Left cardiac atrium (tissue), 4 donors: Measurements from ENCODE around the gene VAMP5. TPM values are rescaled to one million over a fixed set of nuclear protein-coding genes. Genes with fewer than 3 reads are reported as not detected.
"Not testable (repeated sequence)": the region's sequence is repeated elsewhere in the genome, so short reads cannot be mapped to it uniquely, and the experiment has no call there.

ENCODE experiments used
- ATAC-seq, 2 donors: fragments of 200-7000 bp; cut with Tn5 transposase; one replicate each; pipeline ENCODE4 v1.9.1; 2020; ENCODE audit warnings: mild to moderate bottlenecking in 2 of 2, moderate library complexity in 2 of 2
- DNase-seq: peaks from one replicate; pipeline ENCODE4 v3.0.0-alpha.2; 2020
- intact Hi-C, 2 donors: fragments of 100-400 bp; cut with DNase I; formaldehyde crosslinking; loops; one replicate each; pipeline versions ENCODE4 v1.14.1 to v1.15.1; 2022 to 2023
- total RNA-seq, 2 donors: library from RNA; stranded (reverse); fragmentation: NEBNext Ultra II Directional; extraction: Animal tissue kit (Norgen Biotek cat#: 25700); gene quantifications; one replicate each; pipeline ENCODE4 v1.2.1, GENCODE V29; 2021
- donor health status: DM: no; HTN: yes; CAD: no.
- donor health status: DM: no; HTN: yes; CAD: no; lungs with severe emphysema.
- donor health status: DM: yes; HTN: yes; CAD: no.
- donor health status: Dilated cardiomyopathy.

Gene VAMP5
- total RNA-seq, 2 donors from 2014 or later = 84.7 to 91.4 TPM

GRCh38 chr2:85548608-85548900, 35.7 kb upstream of the VAMP5 start:
- DNase-seq = no peak
- intact Hi-C loops = loop anchor here in 1 of 2 donors (2.0 kb wide), 1 partner anchor 128 kb away; no protein-coding TSS in a partner anchor
- ATAC-seq = no peak

DNA sequence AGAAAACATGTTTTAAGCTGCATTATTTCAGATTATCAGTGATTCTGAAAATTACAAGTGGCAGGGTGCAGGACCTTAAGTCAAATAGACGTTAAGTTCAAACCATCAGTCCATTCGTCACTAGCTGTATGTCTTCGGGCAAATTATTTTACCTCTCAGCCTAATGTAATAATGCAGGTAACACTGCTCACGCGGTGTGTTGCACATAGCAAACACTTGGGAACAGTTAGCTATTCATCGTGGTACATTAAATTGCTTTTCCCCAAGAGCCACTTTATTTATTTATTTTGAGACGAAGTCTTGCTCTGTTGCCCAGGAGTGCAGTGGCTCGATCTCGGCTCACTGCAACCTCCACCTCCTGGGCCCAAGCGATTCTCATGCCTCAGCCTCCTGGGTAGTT, 35.1 kb upstream of the VAMP5 start:
- ATAC-seq (no peak), DNase-seq (no peak)
- intact Hi-C loops = loop anchor here in 1 of 2 donors (2.0 kb wide), 1 partner anchor 128 kb away; no protein-coding TSS in a partner anchor

DNA sequence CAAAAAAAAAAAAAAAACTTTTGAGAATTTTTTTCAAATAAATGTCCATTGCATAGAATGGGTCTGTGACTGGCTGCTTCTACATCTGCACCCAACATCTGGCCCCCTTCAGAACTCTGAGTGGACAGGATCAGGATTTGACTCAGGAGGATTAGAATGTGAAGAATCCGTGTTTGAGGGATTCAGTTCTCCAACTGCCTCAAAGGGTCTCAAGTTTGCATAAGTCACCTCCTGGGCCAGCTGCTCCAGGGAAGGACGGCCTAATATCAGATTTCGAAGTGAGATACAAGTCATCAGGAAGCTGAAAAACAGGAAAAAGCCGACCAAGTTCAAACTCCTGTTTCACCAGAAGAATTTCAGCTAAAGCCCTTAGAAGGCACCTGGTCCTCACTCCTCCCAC, 34.4 kb upstream of the VAMP5 start:
- DNase-seq (no peak), ATAC-seq (no peak)
- intact Hi-C loops = loop anchor here in 1 of 2 donors (2.0 kb wide), 1 partner anchor 129 kb away; no protein-coding TSS in a partner anchor

- no peak for DNase-seq
- intact Hi-C loops = no loop called here
- no peak for ATAC-seq
Observed at GRCh38 chr2:85550486-85550885, 33.7 kb upstream of the VAMP5 start.

- ATAC-seq (peak; percentile 51 to 70), DNase-seq (peak; percentile 71)
- intact Hi-C loops = loop anchor here in 1 of 2 donors (1.0 kb wide), 1 partner anchor 132 kb away; no protein-coding TSS in a partner anchor
Observed at GRCh38 chr2:85551698-85552678, 32.2 kb upstream of the VAMP5 start.

DNA sequence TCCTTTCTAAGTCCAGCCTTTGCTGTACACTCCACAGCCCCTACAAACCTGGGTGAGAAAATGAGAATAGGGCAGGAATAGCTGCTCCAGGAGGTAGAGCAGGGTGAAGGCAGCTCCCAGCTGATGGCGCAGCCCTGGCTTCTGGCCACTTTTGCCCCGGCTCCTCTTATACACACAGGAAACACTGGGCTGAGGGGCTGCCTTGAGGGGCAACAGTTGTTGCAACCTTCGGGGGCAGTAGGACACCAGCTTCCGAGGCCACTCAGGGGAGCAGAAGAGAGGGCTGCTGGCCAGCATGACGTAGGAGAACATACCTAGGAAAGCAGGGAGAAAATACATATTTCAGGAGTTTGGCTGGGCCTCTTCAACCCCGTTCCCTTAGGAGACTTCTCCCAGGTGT, 31.0 kb upstream of the VAMP5 start:
- ATAC-seq (no peak), DNase-seq (no peak)
- intact Hi-C loops = no loop called here

DNA sequence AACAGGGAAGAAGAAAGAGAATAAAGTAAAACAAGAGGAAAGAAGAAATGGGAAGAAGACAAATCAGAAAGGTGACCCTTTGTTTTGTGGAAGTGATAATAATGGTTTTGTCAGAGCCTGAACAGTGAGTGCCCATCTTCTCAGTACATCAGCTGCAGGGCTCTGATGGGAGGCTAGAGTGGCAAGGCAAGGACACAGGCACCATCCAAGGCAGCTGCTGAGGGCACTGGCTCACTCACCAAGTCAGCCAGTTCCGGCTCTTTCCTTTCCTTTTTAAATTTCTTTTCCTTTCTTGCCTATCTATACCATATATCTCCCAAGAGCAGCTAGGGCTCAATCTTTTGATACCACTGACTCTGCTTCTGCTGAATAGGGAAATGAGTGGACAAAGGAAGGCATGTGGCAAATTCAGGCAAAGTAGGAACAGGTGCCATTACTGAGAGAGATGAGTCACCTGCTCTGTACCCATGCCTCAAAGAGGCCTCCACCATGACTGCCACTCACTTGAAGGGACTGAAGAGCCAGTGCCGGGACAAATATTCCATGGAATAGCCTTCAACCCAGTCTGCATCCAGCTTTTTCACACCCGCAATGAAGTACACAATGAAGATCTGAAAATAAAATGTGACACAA, 29.1 kb upstream of the VAMP5 start:
- intact Hi-C loops = no loop called here
- no peak for ATAC-seq
- DNase-seq = no peak

GRCh38 chr2:85557130-85557529, 27.1 kb upstream of the VAMP5 start:
- intact Hi-C loops = no loop called here
- DNase-seq (no peak), ATAC-seq (no peak)

DNA sequence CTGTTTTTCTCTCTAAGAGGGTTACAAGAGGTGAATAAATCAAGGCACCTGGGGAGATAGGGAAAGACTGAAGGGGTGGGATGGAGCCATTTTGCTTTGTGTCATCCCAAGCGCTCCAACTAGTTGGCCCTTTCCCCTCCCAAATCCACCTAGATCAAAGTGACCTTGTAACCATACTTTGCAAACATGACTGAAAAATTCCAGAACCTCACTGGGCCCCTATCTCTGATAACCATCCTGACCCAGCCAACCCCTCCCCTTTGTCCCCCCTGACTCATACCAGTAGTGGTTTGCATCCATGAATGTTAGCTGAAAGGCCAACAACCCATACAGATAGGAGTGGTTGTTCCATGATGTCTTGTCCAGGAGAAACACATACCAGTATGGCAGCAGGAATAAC, 26.1 kb upstream of the VAMP5 start:
- intact Hi-C loops = no loop called here

DNA sequence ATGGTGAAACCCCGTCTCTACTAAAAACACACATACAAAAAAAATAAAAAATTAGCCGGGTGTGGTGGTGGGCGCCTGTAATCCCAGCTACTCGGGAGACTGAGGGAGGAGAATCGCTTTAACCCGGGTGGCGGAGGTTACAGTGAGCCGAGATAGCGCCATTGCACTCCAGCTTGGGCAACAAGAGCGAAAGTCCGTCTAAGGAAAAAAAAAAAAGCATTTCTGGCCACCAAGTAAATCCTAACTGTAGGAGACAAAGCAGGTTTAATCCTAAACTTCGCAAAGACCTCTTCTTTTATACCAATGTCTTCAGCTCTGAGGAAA, 23.9 kb upstream of the VAMP5 start:
- ATAC-seq, DNase-seq: not testable (repeated sequence)
- intact Hi-C loops = loop anchor here in 1 of 2 donors (5.0 kb wide), 1 partner anchor 42 kb away; the partner anchor contains the start of gene TMEM150A

More for the DNA sequence above, 26.1 kb upstream of the VAMP5 start:
- ATAC-seq (no peak), DNase-seq (no peak)

- no peak for DNase-seq
- ATAC-seq = peak in 1 of 2 donors; percentile 29
- intact Hi-C loops = loop anchor here in 1 of 2 donors (5.0 kb wide), 1 partner anchor 41 kb away; the partner anchor contains the start of gene TMEM150A
Observed at GRCh38 chr2:85560812-85561279, 23.4 kb upstream of the VAMP5 start.

GRCh38 chr2:85561280-85562212, 22.7 kb upstream of the VAMP5 start, which contains the start of gene GGCX:
Gene GGCX, minus strand, starts transcription at chr2:85561493. Its CDS starts 65 bp downstream, at chr2:85561428.
- DNase-seq (peak; percentile 96), ATAC-seq (peak; percentile 95 to 96)
- intact Hi-C loops = loop anchor here in 1 of 2 donors (5.0 kb wide), 1 partner anchor 41 kb away; the partner anchor contains the start of gene TMEM150A

- intact Hi-C loops = loop anchor here in 1 of 2 donors (5.0 kb wide), 1 partner anchor 38 kb away; the partner anchor contains the start of gene TMEM150A
- DNase-seq (no peak), ATAC-seq (no peak)
Observed at GRCh38 chr2:85564144-85564563, 20.1 kb upstream of the VAMP5 start.

- DNase-seq (no peak), ATAC-seq (no peak)
- intact Hi-C loops = no loop called here
Observed at GRCh38 chr2:85566265-85566664, 18.0 kb upstream of the VAMP5 start.

DNA sequence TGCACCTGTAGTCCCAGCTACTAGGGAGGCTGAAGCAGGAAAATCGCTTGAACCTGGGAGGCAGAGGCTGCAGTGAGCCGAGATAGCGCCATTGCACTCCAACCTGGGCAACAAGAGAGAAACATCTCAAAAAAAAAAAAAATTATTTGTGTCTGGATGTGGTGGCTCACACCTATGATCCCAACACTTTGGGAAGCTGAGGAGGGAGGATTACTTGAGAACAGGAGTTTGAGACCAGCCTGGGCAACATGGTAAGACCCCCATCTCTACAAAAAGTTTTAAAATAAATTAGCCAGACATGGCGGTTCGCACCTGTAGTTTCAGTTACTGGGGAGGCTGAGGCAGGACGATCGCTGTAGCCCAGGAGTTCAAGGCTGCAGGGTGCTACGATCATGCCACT, 8.5 kb upstream of the VAMP5 start:
- DNase-seq (peak; percentile 15), ATAC-seq (no peak)
- intact Hi-C loops = no loop called here

- intact Hi-C loops = no loop called here
- ATAC-seq (no peak), DNase-seq (no peak)
Observed at GRCh38 chr2:85577063-85577385, 7.2 kb upstream of the VAMP5 start.

DNA sequence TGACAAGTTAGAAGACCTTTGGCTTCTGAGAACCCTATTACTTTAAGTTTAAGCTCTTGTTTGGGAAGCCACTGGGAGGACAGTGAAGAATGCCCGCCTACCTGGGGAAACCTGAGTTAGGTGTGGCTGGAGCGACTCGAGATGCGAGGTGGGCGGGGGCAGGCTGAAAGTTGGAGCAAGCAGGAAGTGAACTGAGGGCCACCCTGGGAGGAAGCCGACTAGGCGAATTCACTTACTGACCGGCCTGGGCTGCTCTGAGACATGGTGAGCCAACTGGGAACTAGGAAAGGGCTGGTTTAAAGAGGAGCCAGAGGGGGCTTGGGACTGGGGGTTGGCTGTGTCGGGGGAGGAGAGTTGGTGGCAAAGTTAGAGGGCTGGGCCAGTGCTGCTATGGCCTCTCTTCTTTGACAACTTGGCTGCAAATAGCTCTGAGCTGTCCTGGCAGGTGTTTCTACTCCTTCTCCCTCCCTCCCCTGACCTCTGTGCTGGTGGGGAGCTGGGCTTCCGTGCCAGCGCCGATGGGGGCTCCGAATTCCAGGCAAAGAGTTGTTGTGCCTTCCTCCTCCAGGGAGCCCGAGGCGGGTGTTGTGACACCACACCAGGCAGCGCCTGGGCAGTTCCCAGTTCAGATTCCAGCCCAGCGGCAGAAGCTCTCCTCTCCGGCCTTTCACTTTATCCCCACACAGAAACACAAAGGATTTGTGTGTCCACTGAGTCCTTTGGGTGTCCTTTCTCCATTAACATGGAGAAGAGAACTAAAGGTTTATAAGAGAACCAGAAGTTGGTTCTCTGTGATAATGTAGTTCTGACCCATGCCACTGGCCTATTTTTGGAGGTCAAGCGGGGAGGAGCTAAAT, 6.6 kb upstream of the VAMP5 start, which contains the start of gene VAMP8:
VAMP8 (plus strand) TSS at position 201 of the 857 bp plus-strand sequence; CDS start at position 262, 61 bp downstream.
- intact Hi-C loops = no loop called here

More for the DNA sequence above, 6.6 kb upstream of the VAMP5 start, which contains the start of gene VAMP8:
- DNase-seq (peak; percentile 67), ATAC-seq (peak; percentile 43 to 69)
